ENCODE data around the gene MAP3K7CL. TPM values are rescaled to one million over a fixed set of nuclear protein-coding genes. Genes with fewer than 3 reads are reported as not detected.
"Not testable (repeated sequence)": the region's sequence is repeated elsewhere in the genome, so short reads cannot be mapped to it uniquely, and the experiment has no call there.

Gene MAP3K7CL
- total RNA-seq, 4 donors from 2014 or later = 4.9 to 17.3 (median 6.6) TPM

- no peak for DNase-seq
- Histone ChIP-seq H3K27ac (peak overlapping the region in 1 of 4 donors; percentile 13), H3K4me3 (no peak overlapping the region), H3K9me3 (no peaks in the 10 kb centered on the region), H3K36me3 (no peaks in the 10 kb centered on the region), H3K27me3 (no peaks in the 10 kb centered on the region), H3K4me1 (no peaks in the 10 kb centered on the region)
- TF ChIP-seq POLR2A (IDR thresholded peaks at IDR 0.05) = no peak
- TF ChIP-seq CTCF (IDR thresholded peaks at IDR 0.05) = no peak
These were observed 33.1 kb downstream of the MAP3K7CL start for GRCh38 chr21:29163341-29164115.

GRCh38 chr21:29164323-29164942 lies 34.0 kb downstream of the MAP3K7CL start:
- no peaks in the 10 kb centered on the region for H3K27me3 ChIP-seq
- no peaks in the 10 kb centered on the region for H3K36me3 ChIP-seq
- H3K4me3 ChIP-seq = no peak overlapping the region
- no peak for DNase-seq
- no peaks in the 10 kb centered on the region for H3K9me3 ChIP-seq
- no peaks in the 10 kb centered on the region for H3K4me1 ChIP-seq
- H3K27ac ChIP-seq = no peak overlapping the region
- TF ChIP-seq POLR2A (IDR thresholded peaks at IDR 0.05) (no peak), CTCF (IDR thresholded peaks at IDR 0.05) (peak in 4 of 6 experiments; percentile 46 to 85 (median 76))

GRCh38 chr21:29166323-29166722 lies 35.9 kb downstream of the MAP3K7CL start:
- no peak for DNase-seq
- no peak overlapping the region for H3K4me3 ChIP-seq
- no peaks in the 10 kb centered on the region for H3K36me3 ChIP-seq
- H3K27ac ChIP-seq = no peak overlapping the region
- no peaks in the 10 kb centered on the region for H3K4me1 ChIP-seq
- H3K9me3 ChIP-seq = no peaks in the 10 kb centered on the region
- TF ChIP-seq CTCF (IDR thresholded peaks at IDR 0.05) = no peak
- TF ChIP-seq POLR2A (IDR thresholded peaks at IDR 0.05) = no peak
- no peaks in the 10 kb centered on the region for H3K27me3 ChIP-seq

- H3K4me3 ChIP-seq = no peak overlapping the region
- no peak overlapping the region for H3K27ac ChIP-seq
- no peaks in the 10 kb centered on the region for H3K27me3 ChIP-seq
- no peak for TF ChIP-seq POLR2A (IDR thresholded peaks at IDR 0.05)
- no peak for TF ChIP-seq CTCF (IDR thresholded peaks at IDR 0.05)
- H3K36me3 ChIP-seq = no peaks in the 10 kb centered on the region
- DNase-seq = no peak
- H3K4me1 ChIP-seq = no peaks in the 10 kb centered on the region
- no peaks in the 10 kb centered on the region for H3K9me3 ChIP-seq
These were observed 36.4 kb downstream of the MAP3K7CL start for GRCh38 chr21:29166853-29167252.

- not testable (repeated sequence) for H3K9me3 ChIP-seq, H3K4me3 ChIP-seq, H3K4me1 ChIP-seq, H3K27me3 ChIP-seq, H3K36me3 ChIP-seq, DNase-seq, H3K27ac ChIP-seq
These were observed 37.0 kb downstream of the MAP3K7CL start for GRCh38 chr21:29167481-29167880.

- Histone ChIP-seq H3K4me1 (no peaks in the 10 kb centered on the region), H3K27ac (no peak overlapping the region), H3K4me3 (no peak overlapping the region), H3K27me3 (no peaks in the 10 kb centered on the region), H3K36me3 (no peaks in the 10 kb centered on the region), H3K9me3 (no peaks in the 10 kb centered on the region)
- TF ChIP-seq POLR2A (IDR thresholded peaks at IDR 0.05) (no peak), CTCF (IDR thresholded peaks at IDR 0.05) (no peak)
- no peak for DNase-seq
These were observed 38.5 kb downstream of the MAP3K7CL start for GRCh38 chr21:29168891-29169315.

Data from Peyer's patch (tissue), 4 donors.